HEK293 (cell line): ENCODE results near the gene COA3.

Source experiments
- ATF2 ChIP-seq: fragments of 450-650 bp; formaldehyde crosslinking; IDR thresholded peaks from 2 replicates; pipeline ENCODE4 v1.5.1; 2016; ENCODE audit warnings: missing biosample characterization, missing genetic modification characterization, low read depth
- CTCF ChIP-seq: fragments of 450-650 bp; formaldehyde crosslinking; IDR thresholded peaks from 2 replicates; pipeline ENCODE4 v1.5.1; 2016; ENCODE audit warnings: missing biosample characterization, missing genetic modification characterization
- MYNN ChIP-seq: fragments of 450-650 bp; formaldehyde crosslinking; IDR thresholded peaks from 2 replicates; pipeline ENCODE4 v1.5.1; 2016; ENCODE audit warnings: missing biosample characterization, missing genetic modification characterization, borderline replicate concordance
- REST ChIP-seq: fragments of 450-650 bp; formaldehyde crosslinking; IDR thresholded peaks from 2 replicates; pipeline ENCODE4 v1.5.1; 2016; ENCODE audit warnings: missing biosample characterization, missing genetic modification characterization
- TCF7L2 ChIP-seq: IDR thresholded peaks from 2 replicates; pipeline ENCODE4 v1.6.1; 2011; ENCODE audit warnings: low read depth, mild to moderate bottlenecking, inconsistent platforms, low read length, moderate library complexity, borderline replicate concordance
- ZNF23 ChIP-seq: fragments of 450-650 bp; formaldehyde crosslinking; IDR thresholded peaks from 2 replicates; pipeline ENCODE4 v1.5.1; 2016; ENCODE audit warnings: missing biosample characterization, missing genetic modification characterization, borderline replicate concordance
- ZNF280C ChIP-seq: fragments of 450-650 bp; formaldehyde crosslinking; IDR thresholded peaks from 2 replicates; pipeline ENCODE4 v1.5.1; 2016; ENCODE audit warnings: missing biosample characterization, missing genetic modification characterization
- ZNF302 ChIP-seq: fragments of 450-650 bp; formaldehyde crosslinking; IDR thresholded peaks from 2 replicates; pipeline ENCODE4 v1.5.1; 2016; ENCODE audit warnings: missing biosample characterization, missing genetic modification characterization, low read depth
- ZNF37A ChIP-seq: fragments of 450-650 bp; IDR thresholded peaks from 2 replicates; pipeline ENCODE4 v1.5.1; 2018; ENCODE audit warnings: missing biosample characterization, missing genetic modification characterization
- ZNF48 ChIP-seq: fragments of 450-650 bp; formaldehyde crosslinking; IDR thresholded peaks from 2 replicates; pipeline ENCODE4 v1.5.1; 2016; ENCODE audit warnings: missing biosample characterization, missing genetic modification characterization
- ZNF510 ChIP-seq: fragments of 450-650 bp; formaldehyde crosslinking; IDR thresholded peaks from 2 replicates; pipeline ENCODE4 v1.5.1; 2018; ENCODE audit warnings: mild to moderate bottlenecking, missing genetic modification characterization, missing biosample characterization; ENCODE audit not compliant: insufficient replicate concordance
- ZNF664 ChIP-seq: fragments of 450-650 bp; formaldehyde crosslinking; IDR thresholded peaks from 2 replicates; pipeline ENCODE4 v1.5.1; 2016; ENCODE audit warnings: missing biosample characterization, missing genetic modification characterization

GRCh38 chr17:42827472-42827871 lies 29.0 kb upstream of the COA3 start:
- TF ChIP-seq CTCF (tag by site-specific recombination): no peak
- TF ChIP-seq ATF2 (tag by site-specific recombination): no peak
- no peak for TF ChIP-seq MYNN (tag by site-specific recombination)
- no peak for TF ChIP-seq ZNF280C (tag by site-specific recombination)
- peak; percentile 97 for TF ChIP-seq ZNF664 (tag by site-specific recombination)
- no peak for TF ChIP-seq REST (tag by site-specific recombination)
- no peak for TF ChIP-seq ZNF48
- no peak for TF ChIP-seq ZNF23
- no peak for TF ChIP-seq ZNF510
- TF ChIP-seq TCF7L2: no peak
- TF ChIP-seq ZNF302 (tag by site-specific recombination): no peak
- no peak for TF ChIP-seq ZNF37A (tag by site-specific recombination)
